Measurements from ENCODE around the gene F12.
A peak's percentile ranks its signal among the peaks of the same experiment; 100 is the strongest.
"Not testable (repeated sequence)": the region's sequence is repeated elsewhere in the genome, so short reads cannot be mapped to it uniquely, and the experiment has no call there.

The F12 gene

DNA sequence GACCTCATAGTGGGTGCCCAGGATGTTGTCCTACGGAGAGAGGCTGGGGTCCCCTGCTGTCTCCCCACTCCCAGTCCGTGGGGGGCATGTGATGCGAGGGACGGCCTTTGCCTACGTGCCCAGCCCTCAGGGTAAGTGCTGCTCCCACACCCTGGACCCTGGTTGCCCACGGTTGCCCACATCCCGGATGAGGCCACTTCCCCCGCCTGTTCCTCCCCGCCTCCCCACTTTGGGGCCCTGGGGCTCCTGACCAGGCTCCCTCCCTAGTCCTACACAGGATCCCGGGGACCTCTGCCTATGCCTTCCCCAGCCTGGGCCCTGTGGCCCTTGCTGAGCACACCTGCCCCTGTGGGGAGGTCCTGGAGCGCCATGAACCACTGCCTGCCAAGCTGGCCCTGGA lies 23.6 kb downstream of the F12 start:
- no peak for DNase-seq

DNA sequence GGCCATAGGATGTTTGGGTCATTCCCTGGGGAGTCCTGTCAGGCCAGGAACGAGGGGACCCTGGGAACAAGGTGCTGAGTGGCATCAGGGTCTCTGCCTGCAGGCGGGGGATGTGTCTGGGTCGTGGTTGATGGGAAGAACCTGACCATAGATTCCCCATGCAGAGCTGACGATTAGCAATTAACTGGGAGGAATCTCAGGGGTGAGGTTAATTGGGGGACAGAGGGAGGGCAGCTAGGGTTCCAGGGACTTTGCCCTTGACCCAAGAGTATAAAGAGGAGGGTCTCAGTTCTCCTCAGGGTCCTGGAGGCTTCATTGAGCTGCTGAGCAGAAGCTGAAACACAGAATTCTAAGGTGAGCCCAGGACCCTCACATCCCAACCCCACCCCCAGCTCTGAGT lies 25.2 kb downstream of the F12 start, which contains the start of gene SLC34A1:
TSS of gene SLC34A1 (plus strand) at position 301 of the 400 bp plus-strand sequence. CDS start 1,308 bp downstream, outside the sequence.
- no peak for DNase-seq

DNA sequence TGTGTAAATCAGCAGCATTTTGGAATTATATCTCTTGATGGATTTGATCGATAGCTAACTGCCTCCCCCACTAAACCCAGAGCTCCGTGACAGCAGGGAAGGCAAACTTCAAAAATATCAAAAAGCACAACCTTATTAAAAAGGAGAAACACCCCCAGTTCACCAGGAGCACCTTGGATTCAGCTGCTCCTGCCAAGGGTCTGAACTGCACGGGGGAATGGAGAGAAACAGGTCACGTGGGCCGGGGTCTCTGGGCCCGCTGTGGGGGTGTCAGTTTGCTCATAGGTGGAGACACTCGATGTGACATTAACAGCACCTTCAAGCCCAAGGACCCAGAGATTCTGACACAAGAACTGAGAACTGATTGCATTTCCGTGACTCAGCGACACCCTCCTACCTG lies 26.2 kb downstream of the F12 start:
- no peak for DNase-seq

DNA sequence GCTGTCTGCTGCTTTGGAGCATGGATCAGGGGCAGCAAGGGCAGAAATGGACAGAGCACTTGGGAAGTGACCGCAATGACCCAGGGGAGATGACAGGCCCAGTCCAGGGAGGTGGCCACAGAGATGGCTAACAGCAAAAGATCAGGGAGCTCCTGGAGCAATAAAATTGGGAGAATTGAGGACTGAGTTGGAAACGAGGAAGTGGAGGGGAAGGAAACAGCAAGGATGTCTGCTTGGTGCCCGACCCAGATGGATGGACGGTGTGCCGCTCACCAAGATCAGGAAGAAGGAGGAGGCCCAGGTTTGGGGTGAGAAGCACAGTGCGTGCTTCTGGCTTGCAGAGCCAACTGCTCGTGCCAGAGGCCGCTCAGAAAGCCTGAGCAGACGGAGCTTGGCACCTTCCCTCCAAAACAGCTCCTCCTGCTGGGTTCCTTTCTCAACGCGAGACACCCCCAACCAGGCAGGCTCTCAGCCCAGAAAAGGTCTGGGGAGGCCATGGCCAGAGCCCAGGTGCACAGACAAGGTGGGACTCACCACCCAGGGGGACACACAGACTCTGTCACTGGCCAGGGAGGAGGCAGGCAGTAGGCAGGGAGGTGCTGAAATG lies 26.8 kb downstream of the F12 start:
- DNase-seq: no peak

DNA sequence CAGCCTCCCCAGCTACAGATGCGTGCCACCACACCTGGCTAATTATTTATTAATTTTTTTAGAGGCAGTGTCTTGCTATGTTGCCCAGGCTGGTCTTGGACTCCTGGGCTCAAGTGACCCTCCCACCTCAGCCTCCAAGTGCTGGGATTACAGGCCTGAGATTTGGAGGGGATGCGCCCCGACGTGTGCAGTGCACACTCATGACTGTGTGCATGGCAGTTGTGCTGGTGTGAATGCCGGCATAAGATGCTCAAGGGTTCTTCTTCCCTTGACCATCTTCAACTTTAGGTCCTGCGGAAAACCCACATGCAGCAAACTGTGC lies 28.6 kb downstream of the F12 start:
- DNase-seq: no peak

DNA sequence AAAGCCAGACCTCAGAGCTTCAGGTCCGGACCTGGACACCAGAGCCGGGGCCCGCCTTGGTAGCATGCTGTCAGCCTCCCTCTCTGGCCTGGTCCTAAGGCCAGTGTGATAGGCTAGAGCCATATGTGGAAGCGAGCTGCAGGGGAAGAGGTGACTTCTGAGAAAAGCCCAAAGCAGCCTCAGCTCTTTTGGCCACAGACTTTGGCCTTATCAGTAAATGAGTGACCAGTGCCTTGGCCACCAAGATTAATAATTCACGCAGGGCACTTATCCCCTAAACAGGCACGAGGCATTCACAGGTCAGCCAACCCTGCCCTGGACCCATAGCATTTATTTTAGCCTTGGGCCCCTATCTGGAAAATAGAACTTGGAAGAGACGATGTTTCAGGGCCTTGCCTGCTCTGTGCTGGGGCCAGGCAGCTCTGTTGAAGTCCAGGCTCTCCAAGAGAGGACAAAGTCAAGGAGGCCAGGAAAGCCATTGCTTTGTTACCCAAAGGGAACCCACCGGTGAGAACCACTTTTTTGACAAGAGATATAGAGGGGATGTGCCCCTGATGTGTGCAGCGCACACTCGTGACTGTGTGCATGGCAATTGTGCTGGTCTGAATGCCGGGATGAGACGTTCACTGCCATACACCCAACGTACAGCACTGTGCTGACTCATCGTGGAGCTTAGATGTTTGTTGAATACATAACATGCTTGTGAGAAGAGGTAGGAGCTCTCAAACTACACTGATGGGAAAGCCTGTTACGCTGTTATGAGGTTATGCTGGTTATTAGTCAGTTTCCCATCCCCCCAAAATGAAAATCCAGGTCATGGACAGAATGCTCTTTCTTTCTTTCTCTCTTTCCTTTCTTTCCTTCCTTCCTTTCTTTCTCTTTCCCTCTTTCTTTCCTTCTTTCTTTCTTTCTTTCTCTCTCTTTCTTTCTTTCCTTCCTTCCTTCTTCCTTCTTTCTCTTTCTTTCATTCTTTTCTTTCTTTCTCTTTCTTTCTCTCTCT lies 30.2 kb downstream of the F12 start:
- DNase-seq: peak; percentile 22

DNA sequence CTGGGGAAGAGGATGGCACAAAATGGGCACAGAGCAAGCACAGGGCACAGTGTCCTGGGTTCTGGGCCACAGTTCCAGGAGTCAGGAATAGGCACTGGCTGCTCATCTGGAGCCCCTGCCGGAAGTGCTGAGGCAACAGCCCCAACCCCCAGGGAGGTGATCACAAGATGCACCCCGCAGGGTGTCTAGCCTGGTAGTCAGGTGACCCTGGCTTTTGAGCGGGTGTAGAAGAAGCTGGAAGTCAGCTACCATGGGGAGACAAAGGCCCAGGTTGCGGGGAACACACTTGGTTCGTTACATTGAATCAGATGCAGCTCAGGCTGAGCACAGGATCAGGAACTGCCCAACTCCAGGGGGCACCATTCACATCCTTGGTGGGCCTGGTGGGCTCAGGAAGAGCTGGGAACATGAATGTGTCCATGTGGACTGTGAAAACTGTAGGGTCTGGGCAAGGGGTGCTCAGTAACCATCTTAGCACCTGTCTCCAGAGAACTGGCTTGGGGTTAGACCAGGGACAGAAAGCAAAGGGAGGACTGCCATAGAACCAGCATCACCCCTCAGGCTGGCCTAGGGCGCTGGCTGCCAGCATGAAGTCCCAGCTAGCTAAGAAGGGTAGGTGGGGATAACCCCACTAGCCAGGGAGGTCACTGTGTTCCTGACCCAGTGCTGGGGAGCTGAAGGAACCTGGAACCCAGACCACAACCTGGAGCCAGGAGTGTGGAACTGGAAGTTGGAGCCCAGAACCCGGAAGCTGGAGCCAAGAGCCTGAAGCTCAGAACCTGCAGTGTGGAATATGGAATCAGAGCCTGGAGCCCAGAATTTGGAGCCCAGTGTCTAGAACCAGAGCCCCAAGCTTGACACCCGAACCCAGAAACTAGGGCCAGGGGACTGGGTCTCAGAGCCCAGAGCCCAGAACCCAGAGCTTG lies 31.2 kb downstream of the F12 start:
- DNase-seq: no peak

DNA sequence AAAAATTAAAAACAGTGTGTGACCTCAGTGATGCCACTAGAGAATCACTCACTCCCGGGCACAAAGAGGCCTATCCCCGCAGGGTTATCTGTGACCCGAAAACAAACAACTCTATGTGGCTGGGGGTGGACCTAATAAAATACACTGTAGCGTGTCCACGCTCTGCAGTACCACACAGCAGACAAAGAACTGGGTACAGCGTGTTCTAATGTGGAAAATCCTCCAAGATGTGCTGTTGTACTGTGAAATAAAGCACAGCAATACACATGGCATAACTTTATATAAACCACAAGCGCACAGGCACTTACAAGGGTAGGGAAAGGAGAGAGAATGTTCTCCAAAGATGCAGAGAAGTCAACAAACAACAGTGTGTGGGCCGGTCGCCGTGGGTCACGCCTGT lies 33.3 kb downstream of the F12 start:
- no peak for DNase-seq

DNA sequence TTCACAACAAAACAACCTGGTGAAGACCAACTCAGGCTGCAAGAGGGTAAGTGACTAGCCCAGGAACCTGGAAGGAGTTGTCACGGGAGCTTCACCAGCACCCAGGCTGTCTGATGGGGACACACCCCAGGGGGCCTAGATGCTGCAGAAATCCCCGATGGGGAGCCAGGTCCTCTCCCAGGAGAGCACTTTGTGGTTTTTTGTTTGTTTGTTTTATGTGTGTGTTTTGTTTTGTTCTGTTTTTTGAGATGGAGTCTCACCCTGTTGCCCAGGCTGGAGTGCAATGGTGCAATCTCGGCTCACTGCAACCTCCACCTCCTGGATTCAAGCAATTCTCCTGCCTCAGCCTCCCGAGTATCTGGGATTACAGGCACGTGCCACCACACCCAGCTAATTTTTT lies 33.8 kb downstream of the F12 start:
- not testable (repeated sequence) for DNase-seq

DNA sequence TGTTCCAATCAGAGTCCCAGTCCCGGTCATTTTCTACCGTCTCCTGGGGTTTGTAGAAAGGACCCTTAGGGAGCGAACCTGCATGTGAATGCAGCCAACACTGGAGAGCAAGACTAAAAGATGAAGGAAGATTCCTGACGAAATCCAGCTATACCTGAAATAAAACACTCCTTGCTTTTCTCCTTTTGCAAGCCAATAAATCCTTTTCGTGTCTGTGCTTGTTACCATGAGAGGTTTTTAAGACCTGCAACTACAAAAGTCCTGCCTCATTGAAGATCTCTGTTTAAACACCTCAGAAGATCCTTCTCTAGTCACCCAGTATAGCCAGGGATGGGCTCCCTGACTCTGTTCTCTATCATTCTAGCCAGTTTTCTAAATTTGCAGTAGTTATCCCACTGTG lies 35.2 kb downstream of the F12 start:
- DNase-seq: no peak

DNA sequence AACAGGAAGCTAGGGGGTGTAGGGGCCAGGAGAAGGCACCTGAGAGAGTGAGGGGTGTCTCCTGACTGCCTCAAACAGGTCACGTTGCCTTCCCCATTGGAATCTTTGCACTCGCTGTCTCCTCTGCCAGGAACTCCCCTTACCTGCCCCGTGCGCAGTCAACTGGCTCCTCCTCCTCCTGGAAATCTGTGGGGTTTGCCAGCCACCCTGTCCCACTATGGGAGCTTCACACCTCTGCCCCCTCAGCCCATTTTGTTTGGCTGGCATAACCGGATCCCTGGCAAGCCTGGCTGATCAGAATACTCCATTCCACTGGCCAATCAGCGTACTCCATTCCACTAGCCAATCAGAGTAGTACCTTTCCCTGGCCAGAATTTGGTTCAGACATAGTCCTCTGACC lies 35.6 kb downstream of the F12 start:
- no peak for DNase-seq

DNA sequence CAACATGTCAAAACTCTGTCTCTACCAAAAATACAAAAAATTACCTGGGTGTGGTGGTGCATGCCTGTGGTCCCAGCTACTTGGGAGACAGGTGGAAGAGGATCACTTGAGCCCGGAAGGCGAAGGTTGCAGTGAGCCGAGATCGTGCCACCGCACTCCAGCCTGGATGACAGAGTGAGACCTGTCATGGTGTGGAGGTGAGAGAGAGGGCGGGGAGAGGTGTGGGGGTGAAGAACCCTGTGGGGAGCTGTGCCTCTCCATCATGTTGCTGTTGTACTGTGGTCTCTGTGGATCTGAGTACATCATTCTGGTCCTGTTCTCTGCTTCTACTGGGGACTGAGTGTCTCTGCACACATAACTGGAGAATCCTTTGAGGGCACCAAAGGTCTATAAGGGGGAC lies 36.5 kb downstream of the F12 start:
- DNase-seq: no peak

DNA sequence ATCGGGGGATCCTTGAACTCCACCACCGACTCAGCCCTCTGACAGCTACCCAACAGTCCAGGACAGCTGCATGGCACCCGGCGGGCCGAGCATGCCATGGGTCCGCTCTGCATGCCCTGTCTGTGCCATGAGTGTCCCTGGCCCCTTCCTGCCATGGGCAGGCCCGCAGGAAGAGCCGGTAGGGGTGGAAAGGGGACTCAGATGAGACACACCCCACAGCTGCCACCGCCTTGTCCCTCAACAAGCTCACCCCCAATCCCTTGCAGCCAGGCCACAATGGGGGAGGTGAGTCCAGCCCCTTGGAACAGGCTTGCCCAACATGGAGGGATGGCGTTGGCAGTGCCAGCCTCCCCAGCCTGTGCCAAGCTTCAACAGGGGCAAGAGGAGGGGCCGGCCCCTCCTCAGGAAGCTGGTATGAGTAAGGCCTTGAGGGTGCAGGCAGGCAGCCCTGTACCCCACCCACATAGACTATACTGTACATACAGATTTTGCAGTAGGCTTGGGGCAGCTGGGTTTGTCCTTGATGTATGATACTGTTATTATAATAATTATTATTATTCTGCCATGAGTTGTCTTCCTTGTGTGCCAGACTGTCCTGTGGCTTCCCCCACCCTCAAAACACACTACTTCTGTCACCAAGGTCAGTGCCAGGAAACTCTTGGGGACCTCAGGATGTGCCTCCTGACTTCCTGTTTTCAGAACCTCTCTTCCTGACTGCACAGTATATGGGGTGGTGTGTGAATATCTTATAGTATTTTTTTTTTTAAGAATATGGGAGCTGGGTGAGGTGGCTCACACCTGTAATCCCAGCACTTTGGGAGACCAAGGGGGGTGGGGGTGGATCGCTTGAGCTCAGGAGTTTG lies 37.1 kb downstream of the F12 start:
- no peak for DNase-seq

DNA sequence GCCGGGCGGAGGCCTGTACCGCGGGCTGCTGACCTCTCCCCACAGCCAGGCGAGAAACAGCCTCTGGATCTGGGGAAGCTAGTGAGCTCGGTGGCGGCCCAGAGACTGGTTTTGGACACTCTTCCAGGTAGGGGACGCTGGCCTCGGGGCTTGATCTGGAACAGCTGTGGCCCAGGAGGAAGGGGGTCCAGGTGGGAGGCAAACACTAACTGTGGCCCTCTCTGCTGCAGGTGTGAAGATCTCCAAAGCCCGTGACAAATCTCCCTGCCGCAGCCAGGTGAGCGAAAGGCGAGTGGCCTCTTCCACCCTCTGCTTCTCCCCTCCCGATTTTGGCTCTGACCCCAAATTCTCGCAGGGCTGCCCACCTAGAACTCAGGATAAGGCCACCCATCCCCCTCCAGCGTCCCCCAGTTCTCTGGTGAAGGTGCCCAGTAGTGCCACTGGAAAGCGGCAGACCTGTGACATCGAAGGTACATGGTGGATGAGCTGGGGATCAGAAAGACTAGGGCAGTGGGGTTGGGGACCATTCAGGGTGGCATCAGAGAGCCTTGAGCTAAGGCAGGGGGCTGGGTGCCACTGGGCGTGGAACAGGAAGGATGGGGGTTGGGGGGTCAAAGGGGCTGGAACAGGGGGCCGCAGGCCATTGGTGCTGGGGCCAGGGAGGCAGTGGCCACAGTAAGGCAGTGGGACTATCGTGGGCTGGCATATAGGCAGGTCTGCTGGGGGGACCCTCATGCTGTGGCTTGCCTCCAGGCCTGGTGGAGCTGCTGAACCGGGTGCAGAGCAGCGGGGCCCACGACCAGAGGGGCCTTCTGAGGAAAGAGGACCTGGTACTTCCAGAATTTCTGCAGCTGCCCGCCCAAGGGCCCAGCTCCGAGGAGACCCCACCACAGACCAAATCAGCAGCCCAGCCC lies 38.0 kb downstream of the F12 start:
- DNase-seq: no peak

DNA sequence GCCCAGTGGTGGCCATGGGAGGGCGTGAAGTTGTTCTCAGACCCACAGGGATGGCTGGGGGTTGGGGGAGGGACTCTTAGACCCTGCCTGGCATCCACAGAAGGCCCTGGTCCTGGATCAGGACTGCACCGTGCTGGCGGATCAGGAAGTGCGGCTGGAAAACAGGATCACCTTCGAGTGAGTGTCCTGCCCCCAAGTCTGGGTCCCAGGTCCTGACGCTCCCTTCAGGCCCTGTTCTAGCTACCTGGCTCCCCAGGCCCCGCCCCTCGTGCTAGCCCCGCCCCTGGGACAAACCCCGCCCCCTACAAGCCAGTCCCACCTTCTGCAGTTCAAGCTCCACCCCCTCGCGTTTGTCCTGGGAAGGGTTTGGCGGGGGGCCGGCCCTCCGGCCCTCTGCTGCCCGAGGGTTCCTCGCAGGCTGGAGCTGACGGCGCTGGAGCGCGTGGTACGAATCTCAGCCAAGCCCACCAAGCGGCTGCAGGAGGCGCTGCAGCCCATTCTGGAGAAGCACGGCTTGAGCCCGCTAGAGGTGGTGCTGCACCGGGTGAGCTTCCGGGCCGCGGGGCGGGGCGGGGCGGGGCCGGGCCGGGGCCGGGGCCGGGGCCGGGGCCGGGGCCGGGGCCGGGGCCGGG lies 38.8 kb downstream of the F12 start:
- no peak for DNase-seq

DNA sequence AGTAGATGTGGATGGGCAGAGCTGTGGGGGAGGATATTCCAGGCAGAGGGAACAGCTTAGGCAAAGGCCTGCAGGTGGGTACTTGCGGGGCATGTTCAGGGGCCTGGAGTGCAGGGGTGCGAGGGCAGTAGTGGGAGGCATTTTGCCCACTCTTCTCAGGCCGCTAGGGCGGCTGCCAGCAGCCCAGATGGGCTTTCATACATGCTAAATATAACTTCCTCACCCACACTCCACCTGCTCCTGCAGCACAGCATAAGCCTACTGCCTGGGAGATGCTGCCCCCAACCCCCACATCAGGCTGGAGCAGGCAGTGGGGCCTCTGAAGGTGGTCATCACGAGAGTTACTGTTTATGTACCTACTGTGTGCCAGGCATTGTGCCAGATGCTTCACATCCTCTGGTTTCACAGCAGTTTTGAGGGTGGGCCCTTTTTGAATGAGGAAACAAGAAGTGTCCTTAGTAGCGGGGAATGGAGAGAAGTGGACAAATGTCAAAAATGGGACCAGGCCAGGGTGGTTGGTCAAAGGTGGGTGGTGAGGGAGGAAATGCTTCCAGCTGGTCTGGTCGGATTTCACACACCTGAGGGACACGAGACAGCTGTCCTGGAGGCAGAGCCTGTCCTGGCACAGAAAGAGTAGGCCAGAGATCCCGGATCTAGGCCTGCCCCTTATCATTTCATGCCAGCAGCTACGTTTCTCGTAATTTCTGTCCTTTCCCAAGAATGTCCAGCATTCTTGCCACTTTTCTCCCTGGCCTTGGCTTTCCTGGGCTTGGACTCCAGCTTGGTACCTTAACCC lies 39.5 kb downstream of the F12 start:
- DNase-seq: no peak

DNA sequence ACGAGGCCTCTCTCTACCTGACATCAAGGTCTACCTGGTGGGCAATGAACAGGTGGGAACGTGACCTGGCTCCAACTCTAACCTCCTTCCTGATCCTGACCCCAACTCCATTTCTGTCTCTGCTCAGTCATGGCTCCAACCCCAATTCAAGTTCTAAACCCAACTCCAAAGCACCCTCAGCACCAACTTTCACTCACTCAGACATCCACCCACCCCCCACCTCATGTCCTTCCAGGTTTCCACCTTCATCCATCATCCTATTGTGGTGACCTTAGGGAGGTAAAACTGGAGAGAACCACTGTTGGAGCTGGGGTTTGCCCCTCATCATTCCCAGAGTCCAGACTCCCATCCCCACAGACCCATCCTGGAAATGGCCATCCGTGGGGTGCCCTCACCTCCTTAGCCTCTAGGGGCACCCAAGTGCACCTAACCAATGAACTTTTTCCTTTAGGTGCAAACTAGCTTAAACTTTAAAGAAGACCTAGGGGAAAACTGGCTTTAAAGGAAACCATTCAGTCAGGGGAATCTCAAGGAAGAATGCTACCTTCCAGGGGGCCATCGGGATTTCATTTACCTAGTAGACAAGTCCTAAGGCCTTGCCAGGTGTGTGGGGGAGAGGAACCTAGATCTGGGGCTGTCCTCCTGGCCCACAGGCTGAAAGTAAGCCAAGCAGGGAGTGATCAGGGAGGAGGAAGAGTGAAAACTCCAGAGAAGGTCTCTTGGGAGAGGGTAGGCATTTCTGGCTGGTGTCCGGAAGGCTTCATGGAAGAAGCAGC lies 40.3 kb downstream of the F12 start:
- no peak for DNase-seq

DNA sequence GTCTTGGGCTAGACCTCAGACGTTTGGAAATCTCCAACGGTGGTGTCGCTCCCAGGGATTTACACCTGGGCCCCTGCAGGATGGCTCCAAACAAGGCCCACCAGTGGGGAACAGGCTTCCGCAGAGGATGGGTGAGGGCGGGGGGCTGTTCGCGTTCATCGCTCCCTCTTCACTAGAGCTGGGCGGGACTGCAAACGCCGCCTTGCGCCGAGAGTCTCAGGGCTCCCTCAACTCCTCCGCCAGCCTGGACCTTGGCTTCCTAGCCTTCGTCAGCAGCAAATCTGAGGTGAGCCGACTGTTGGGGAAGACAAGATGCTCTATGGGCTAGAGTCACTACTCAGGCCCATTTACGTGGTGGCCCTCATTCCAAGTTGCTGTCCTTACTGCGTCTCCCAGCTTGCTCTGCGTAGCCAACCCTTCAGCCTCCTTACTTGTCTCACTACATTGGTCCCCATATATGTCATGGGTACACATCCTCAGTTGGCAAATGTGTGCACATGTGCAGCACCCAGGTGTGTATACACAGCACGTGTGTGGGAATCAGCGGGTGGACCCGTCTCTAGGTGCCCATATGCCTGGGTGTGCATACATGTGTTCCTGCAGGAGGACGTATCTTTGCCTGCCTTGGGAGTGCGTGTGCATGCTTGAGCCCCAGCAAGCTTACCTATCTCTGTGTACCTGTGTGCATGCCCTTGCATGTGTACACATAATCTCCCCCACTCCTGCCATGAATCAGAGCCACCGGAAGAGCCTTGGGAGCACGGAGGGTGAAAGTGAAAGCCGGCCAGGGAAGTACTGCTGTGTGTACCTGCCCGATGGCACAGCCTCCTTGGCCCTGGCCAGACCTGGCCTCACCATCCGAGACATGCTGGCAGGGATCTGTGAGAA lies 41.1 kb downstream of the F12 start:
- no peak for DNase-seq

All from NCI-H510A (cell line).